ENCODE measurements around the gene SPOCK3. TPM values are rescaled to one million over a fixed set of nuclear protein-coding genes. Genes with fewer than 3 reads are reported as not detected.

The SPOCK3 gene
- total RNA-seq, 1 experiment from 2014 or later, result 1.4 TPM

GRCh38 chr4:167035390-167035789 lies 198.9 kb downstream of the SPOCK3 start:
- H3K27ac ChIP-seq (ENCODE audit: low read length), result no peak overlapping the region
- DNase-seq (ENCODE audit: low read depth, low spot score) (no peak), ATAC-seq (no peak)
- H3K36me3 ChIP-seq (ENCODE audit: control insufficient read depth, insufficient read depth, low read length), result no peaks in the 10 kb centered on the region
- H3K27me3 ChIP-seq (ENCODE audit: control insufficient read depth, insufficient read depth, low read length), result no peaks in the 10 kb centered on the region
- no peaks in the 10 kb centered on the region for H3K9me3 ChIP-seq (ENCODE audit: control insufficient read depth, insufficient read depth, low read depth, low read length)
- in situ Hi-C loops (cut with HindIII; ENCODE audit: low pct_unique_long_range_greater_than_20kb, low sequenced_read_pairs), result no loop called here
- TF ChIP-seq CTCF (IDR thresholded peaks at IDR 0.05) (no peak), TCF7L2 (IDR thresholded peaks at IDR 0.05; ENCODE audit: low read depth, low read length) (no peak), POLR2AphosphoS5 (IDR thresholded peaks at IDR 0.05; ENCODE audit: low read depth, low read length) (no peak), SIN3A (IDR thresholded peaks at IDR 0.05; ENCODE audit: borderline replicate concordance, insufficient read depth, low read depth, low read length) (no peak), REST (IDR thresholded peaks at IDR 0.05; ENCODE audit: insufficient read depth in 1 of 2, low read depth in 2 of 2, low read length in 1 of 2) (no peak)
- ChIA-PET POLR2A (no interaction called here), CTCF (no interaction called here)
- H3K4me1 ChIP-seq (ENCODE audit: control insufficient read depth, insufficient read depth, low read length), result no peaks in the 10 kb centered on the region
- intact Hi-C loops (cut with micrococcal nuclease; ENCODE audit: unreplicated experiment), result no loop called here
- BruUV-seq (replicated peaks), result no TSS peak
- no peak overlapping the region for H3K4me3 ChIP-seq (ENCODE audit: low read depth in 2 of 2, low read length in 2 of 2)

- intact Hi-C loops (cut with micrococcal nuclease; ENCODE audit: unreplicated experiment), result no loop called here
- Histone ChIP-seq H3K36me3 (ENCODE audit: control insufficient read depth, insufficient read depth, low read length) (no peaks in the 10 kb centered on the region), H3K4me3 (ENCODE audit: low read depth in 2 of 2, low read length in 2 of 2) (no peak overlapping the region), H3K9me3 (ENCODE audit: control insufficient read depth, insufficient read depth, low read depth, low read length) (no peaks in the 10 kb centered on the region), H3K27me3 (ENCODE audit: control insufficient read depth, insufficient read depth, low read length) (no peaks in the 10 kb centered on the region), H3K27ac (ENCODE audit: low read length) (no peak overlapping the region), H3K4me1 (ENCODE audit: control insufficient read depth, insufficient read depth, low read length) (no peaks in the 10 kb centered on the region)
- CTCF ChIA-PET, result no interaction called here
- DNase-seq (ENCODE audit: low read depth, low spot score) (no peak), ATAC-seq (no peak)
- in situ Hi-C loops (cut with HindIII; ENCODE audit: low pct_unique_long_range_greater_than_20kb, low sequenced_read_pairs), result no loop called here
- TF ChIP-seq CTCF (IDR thresholded peaks at IDR 0.05) (no peak), TCF7L2 (IDR thresholded peaks at IDR 0.05; ENCODE audit: low read depth, low read length) (no peak), SIN3A (IDR thresholded peaks at IDR 0.05; ENCODE audit: borderline replicate concordance, insufficient read depth, low read depth, low read length) (no peak), REST (IDR thresholded peaks at IDR 0.05; ENCODE audit: insufficient read depth in 1 of 2, low read depth in 2 of 2, low read length in 1 of 2) (no peak), POLR2AphosphoS5 (IDR thresholded peaks at IDR 0.05; ENCODE audit: low read depth, low read length) (no peak)
- BruUV-seq (replicated peaks), result no TSS peak
- POLR2A ChIA-PET, result no interaction called here
Observed at GRCh38 chr4:167034983-167035382, 199.3 kb downstream of the SPOCK3 start.

Data from Panc1 (cell line).